ENCODE data around the gene SF3B4. TPM values are rescaled to one million over a fixed set of nuclear protein-coding genes. Genes with fewer than 3 reads are reported as not detected.
"Not testable (repeated sequence)": the region's sequence is repeated elsewhere in the genome, so short reads cannot be mapped to it uniquely, and the experiment has no call there.

The SF3B4 gene
- total RNA-seq = 100 to 1,000 TPM; 111 to 112 TPM

GRCh38 chr1:149927563-149928400 is at the start of gene SF3B4:
TSS of gene SF3B4 (minus strand) at chr1:149927803. CDS start at chr1:149927759, 44 bp downstream.
- Mint-ChIP-seq H3K36me3 (peaks cover 42% of the 10 kb centered on the region), H3K27ac (peak within 1 kb of the TSS; percentile 94), H3K27me3 (no peaks in the 10 kb centered on the region), H3K9me3 (no peaks in the 10 kb centered on the region), H3K4me3 (peak within 1 kb of the TSS; percentile 98), H3K4me1 (peaks cover 24% of the 10 kb centered on the region)
- peak; percentile 96 for DNase-seq

DNA sequence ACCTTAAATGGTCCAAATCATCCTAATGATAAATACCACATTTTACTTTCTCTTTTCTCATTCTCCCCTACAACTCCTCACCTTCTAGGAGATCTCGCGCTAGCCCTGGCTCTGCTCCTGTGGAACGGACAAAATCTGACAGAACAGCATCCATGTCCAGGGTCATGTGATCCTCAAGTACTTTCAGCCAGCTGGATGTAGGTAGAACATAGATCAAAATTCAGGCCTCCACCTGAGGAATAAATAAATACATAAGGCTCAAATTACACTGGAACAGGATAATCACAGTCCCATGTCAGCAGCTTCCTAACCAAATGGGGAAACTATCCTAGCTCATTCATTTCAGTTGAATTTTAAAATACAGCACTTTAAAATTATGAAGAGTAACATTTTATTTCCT is 49.7 kb upstream of the SF3B4 start:
- DNase-seq = no peak
- Mint-ChIP-seq H3K27me3 (no peaks in the 10 kb centered on the region), H3K4me1 (peaks cover 32% of the 10 kb centered on the region), H3K27ac (no peak overlapping the region), H3K9me3 (no peaks in the 10 kb centered on the region), H3K36me3 (peaks cover 31% of the 10 kb centered on the region), H3K4me3 (no peak overlapping the region)

DNA sequence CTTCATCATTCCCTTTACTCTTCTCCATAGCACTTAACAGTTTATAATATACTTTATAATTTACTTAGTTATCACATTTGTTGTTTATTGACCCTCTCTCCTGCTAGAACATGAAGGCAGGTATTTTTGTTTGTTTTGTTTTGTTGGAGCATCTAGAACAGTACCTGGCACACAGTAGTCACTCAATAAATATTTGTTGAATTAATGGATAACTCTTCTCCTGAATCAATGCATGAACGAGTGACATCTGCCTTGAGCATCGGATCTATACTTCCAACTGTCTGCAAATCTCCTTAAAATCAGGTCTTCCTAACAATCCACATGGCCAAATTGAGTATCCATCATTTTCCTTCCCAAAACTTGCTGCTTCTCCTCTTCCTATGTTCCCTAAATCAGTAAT is 44.9 kb upstream of the SF3B4 start:
- Mint-ChIP-seq H3K36me3 (peaks cover 26% of the 10 kb centered on the region), H3K4me3 (no peak overlapping the region), H3K4me1 (peaks cover 3% of the 10 kb centered on the region), H3K27me3 (no peaks in the 10 kb centered on the region), H3K9me3 (no peaks in the 10 kb centered on the region), H3K27ac (no peak overlapping the region)
- DNase-seq = no peak

DNA sequence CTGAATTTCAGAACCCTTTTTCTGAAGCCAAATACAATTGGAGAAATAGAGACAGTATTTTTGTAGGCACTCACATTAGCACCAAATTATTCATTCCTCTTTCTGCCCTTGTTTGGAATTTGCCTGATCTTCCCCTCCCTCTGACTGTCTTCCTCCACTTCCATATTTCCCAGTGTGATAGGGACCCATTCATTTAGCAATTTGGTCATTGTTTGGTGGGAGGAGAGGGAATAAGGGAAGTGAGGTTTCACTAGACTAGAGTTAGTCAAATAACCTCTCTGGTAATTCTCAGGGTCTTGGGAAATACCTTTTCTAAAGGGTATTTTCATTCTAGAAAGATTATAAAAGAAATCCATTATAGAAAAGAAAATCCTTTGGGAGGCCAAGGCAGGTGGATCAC is 40.0 kb upstream of the SF3B4 start:
- no peaks in the 10 kb centered on the region for H3K9me3 Mint-ChIP-seq
- no peak overlapping the region for H3K27ac Mint-ChIP-seq
- no peak for DNase-seq
- no peak overlapping the region for H3K4me3 Mint-ChIP-seq
- H3K27me3 Mint-ChIP-seq = no peaks in the 10 kb centered on the region
- peaks cover 4% of the 10 kb centered on the region for H3K4me1 Mint-ChIP-seq
- H3K36me3 Mint-ChIP-seq = peaks cover 17% of the 10 kb centered on the region

GRCh38 chr1:149967041-149967440 is 39.4 kb upstream of the SF3B4 start:
- no peak overlapping the region for H3K4me3 Mint-ChIP-seq
- no peaks in the 10 kb centered on the region for H3K9me3 Mint-ChIP-seq
- H3K4me1 Mint-ChIP-seq = peaks cover 10% of the 10 kb centered on the region
- no peaks in the 10 kb centered on the region for H3K27me3 Mint-ChIP-seq
- H3K36me3 Mint-ChIP-seq = peaks cover 16% of the 10 kb centered on the region
- DNase-seq = no peak
- H3K27ac Mint-ChIP-seq = no peak overlapping the region

GRCh38 chr1:149966405-149966804 is 38.8 kb upstream of the SF3B4 start:
- H3K27ac Mint-ChIP-seq = no peak overlapping the region
- no peaks in the 10 kb centered on the region for H3K9me3 Mint-ChIP-seq
- H3K4me1 Mint-ChIP-seq = peaks cover 12% of the 10 kb centered on the region
- no peak for DNase-seq
- H3K36me3 Mint-ChIP-seq = peaks cover 16% of the 10 kb centered on the region
- H3K4me3 Mint-ChIP-seq = no peak overlapping the region
- no peaks in the 10 kb centered on the region for H3K27me3 Mint-ChIP-seq

DNA sequence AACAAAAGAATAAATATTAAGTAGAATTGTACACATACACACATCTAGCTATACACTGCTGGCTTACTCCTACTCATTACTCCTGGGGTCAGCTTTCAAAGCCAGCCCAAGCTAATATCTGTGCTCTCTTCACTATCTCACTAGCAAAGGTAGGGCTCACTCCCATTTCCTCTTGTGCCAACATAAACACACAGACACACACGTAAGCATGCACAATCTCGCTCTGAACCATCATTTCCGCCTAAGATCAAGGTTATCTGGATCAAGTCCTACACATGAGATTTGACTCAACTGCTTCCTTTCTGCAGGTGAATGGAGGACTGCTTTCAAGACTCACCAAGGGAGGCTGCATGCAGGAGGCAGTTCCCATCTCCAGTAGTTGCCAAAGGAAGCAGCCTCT is 37.8 kb upstream of the SF3B4 start:
- H3K4me1 Mint-ChIP-seq = peaks cover 12% of the 10 kb centered on the region
- no peak for DNase-seq
- H3K27me3 Mint-ChIP-seq = no peaks in the 10 kb centered on the region
- no peak overlapping the region for H3K27ac Mint-ChIP-seq
- peaks cover 23% of the 10 kb centered on the region for H3K36me3 Mint-ChIP-seq
- H3K4me3 Mint-ChIP-seq = no peak overlapping the region
- H3K9me3 Mint-ChIP-seq = no peaks in the 10 kb centered on the region

DNA sequence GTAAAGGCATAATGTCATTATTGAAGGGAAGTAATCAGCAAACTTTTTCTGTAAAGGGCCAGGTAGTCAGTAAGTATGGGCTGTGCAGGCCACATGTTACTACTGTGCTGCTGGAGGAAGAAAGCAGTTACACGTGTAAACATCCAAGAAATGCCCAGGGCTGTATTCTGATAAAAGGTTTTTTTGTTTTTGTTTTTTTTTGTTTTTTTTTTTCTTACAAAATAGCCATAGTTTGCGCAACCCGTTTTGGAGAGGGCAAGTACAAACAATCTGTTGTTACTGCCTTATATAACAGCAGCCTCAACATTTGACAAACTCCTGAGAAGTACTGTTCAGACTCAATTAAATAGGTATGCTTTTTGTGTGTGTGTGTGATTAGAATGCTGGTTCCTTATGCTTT is 35.8 kb upstream of the SF3B4 start:
- no peak for DNase-seq
- Mint-ChIP-seq H3K4me3 (no peak overlapping the region), H3K9me3 (no peaks in the 10 kb centered on the region), H3K36me3 (peaks cover 33% of the 10 kb centered on the region), H3K4me1 (peaks cover 12% of the 10 kb centered on the region), H3K27ac (no peak overlapping the region), H3K27me3 (no peaks in the 10 kb centered on the region)

DNA sequence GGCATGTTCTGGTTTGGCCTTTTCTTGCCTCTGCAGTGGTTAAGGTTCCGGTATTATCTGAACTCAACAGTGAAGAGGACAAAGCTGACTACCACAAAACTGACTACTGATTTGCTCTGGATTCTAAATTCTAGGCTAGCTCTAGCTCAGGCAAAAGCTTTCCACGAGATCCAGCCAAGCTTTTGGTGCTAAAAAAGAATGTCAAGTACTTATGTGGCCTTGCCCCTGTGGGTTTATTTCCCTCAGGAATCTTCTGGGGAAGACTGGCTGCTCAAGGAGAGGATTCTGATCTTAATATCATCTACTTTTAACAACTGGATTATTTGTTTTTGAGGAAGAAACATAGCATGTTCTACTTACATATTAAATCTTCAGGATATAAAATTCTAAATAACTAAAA is 35.1 kb upstream of the SF3B4 start:
- DNase-seq = no peak
- Mint-ChIP-seq H3K36me3 (peaks cover 36% of the 10 kb centered on the region), H3K27ac (peak overlapping the region; percentile 42), H3K4me3 (no peak overlapping the region), H3K9me3 (no peaks in the 10 kb centered on the region), H3K27me3 (no peaks in the 10 kb centered on the region), H3K4me1 (peaks cover 12% of the 10 kb centered on the region)

- H3K4me1 Mint-ChIP-seq = peaks cover 12% of the 10 kb centered on the region
- H3K36me3 Mint-ChIP-seq = peaks cover 38% of the 10 kb centered on the region
- H3K9me3 Mint-ChIP-seq = no peaks in the 10 kb centered on the region
- H3K4me3 Mint-ChIP-seq = no peak overlapping the region
- H3K27ac Mint-ChIP-seq = peak overlapping the region; percentile 42
- no peaks in the 10 kb centered on the region for H3K27me3 Mint-ChIP-seq
- DNase-seq = peak; percentile 5
Measured at GRCh38 chr1:149962039-149962647, 34.5 kb upstream of the SF3B4 start.

GRCh38 chr1:149957548-149957947 is 29.9 kb upstream of the SF3B4 start:
- H3K27ac Mint-ChIP-seq, H3K9me3 Mint-ChIP-seq, H3K4me3 Mint-ChIP-seq, H3K27me3 Mint-ChIP-seq, H3K4me1 Mint-ChIP-seq, DNase-seq: not testable (repeated sequence)
- peaks cover 58% of the 10 kb centered on the region for H3K36me3 Mint-ChIP-seq

DNA sequence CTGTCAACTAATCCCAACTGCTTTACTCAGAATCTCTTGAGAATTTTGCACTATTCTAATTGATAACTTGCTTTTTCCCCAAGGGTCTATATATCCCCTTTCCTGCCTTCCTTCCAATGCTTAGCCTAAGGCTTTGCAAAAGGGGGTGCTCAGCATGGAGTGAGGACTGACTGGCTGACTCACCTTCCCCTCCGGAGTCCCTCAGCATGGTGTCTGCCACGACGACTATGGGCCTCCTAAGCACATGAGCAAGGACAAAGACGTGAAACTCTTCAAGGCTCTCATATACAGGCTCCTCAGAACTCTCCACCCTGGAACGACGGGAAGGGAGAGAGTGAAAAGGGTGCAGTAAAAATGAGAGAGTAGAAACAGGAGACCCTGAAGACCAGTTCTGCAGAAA is 22.3 kb upstream of the SF3B4 start:
- no peaks in the 10 kb centered on the region for H3K9me3 Mint-ChIP-seq
- H3K36me3 Mint-ChIP-seq = peaks cover 31% of the 10 kb centered on the region
- no peak overlapping the region for H3K27ac Mint-ChIP-seq
- no peaks in the 10 kb centered on the region for H3K27me3 Mint-ChIP-seq
- no peak for DNase-seq
- no peaks in the 10 kb centered on the region for H3K4me1 Mint-ChIP-seq
- no peak overlapping the region for H3K4me3 Mint-ChIP-seq

DNA sequence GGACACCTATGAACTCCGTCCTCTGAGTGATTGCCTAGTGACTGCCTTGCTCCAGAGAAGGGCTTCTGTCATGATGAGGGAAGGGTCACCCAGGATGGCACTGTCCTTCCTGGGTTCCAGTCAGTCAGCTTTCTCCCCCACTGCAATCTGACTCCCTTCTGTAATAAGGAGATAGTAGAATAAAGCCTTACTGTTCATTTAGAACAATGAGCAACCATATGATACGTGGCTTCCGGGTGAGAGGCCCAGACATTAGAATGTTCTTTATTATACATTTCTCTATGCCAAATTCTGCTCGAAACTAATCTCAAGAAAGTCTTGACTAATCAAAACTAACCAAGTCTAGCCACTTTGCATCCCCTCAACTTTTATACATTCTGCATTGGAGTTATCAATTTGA is 17.6 kb upstream of the SF3B4 start:
- Mint-ChIP-seq H3K27ac (no peak overlapping the region), H3K9me3 (no peaks in the 10 kb centered on the region)

GRCh38 chr1:149942885-149943284 is 15.3 kb upstream of the SF3B4 start:
- no peaks in the 10 kb centered on the region for H3K27me3 Mint-ChIP-seq
- no peaks in the 10 kb centered on the region for H3K9me3 Mint-ChIP-seq
- no peak overlapping the region for H3K27ac Mint-ChIP-seq
- peaks cover 25% of the 10 kb centered on the region for H3K4me1 Mint-ChIP-seq
- peaks cover 16% of the 10 kb centered on the region for H3K36me3 Mint-ChIP-seq
- DNase-seq = no peak
- H3K4me3 Mint-ChIP-seq = no peak overlapping the region

More for the DNA sequence above, 17.6 kb upstream of the SF3B4 start:
- DNase-seq = no peak
- Mint-ChIP-seq H3K27me3 (no peaks in the 10 kb centered on the region), H3K4me3 (no peak overlapping the region), H3K36me3 (peaks cover 21% of the 10 kb centered on the region), H3K4me1 (peaks cover 5% of the 10 kb centered on the region)

DNA sequence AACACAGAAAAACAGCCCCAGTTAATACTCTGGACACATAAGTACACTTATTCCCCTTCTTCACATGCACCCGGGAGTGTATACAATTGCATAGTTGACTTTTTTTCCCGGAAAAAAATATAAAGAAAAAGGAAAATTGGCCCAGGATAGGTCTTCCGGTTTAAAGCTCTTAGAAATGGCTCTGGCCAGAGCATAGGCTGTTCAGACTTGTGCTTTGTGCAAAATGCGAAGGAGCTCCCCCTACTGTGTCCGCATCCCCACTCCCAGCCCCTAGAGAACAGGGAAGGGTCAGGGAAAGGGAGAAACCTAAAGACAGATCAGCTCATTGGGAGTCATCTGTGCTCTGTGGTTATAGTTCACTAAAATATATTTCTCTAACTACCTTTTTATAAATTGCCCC is 14.6 kb upstream of the SF3B4 start:
- Mint-ChIP-seq H3K27ac (no peak overlapping the region), H3K9me3 (no peaks in the 10 kb centered on the region), H3K4me1 (peaks cover 32% of the 10 kb centered on the region), H3K4me3 (no peak overlapping the region), H3K36me3 (peaks cover 16% of the 10 kb centered on the region), H3K27me3 (no peaks in the 10 kb centered on the region)
- no peak for DNase-seq

GRCh38 chr1:149940427-149940826 is 12.8 kb upstream of the SF3B4 start:
- no peak for DNase-seq
- Mint-ChIP-seq H3K27ac (no peak overlapping the region), H3K36me3 (peaks cover 13% of the 10 kb centered on the region), H3K9me3 (no peaks in the 10 kb centered on the region), H3K4me3 (no peak overlapping the region), H3K27me3 (no peaks in the 10 kb centered on the region), H3K4me1 (peaks cover 35% of the 10 kb centered on the region)
